HEK293T (cell line): Measurements from ENCODE around the gene NECTIN1.
A peak's percentile ranks its signal among the peaks of the same experiment; 100 is the strongest.

Experiments used
- CTCF ChIA-PET: fragments of 350-600 bp; formaldehyde crosslinking; extraction: SDS; loops from one replicate; lab custom pipeline; 2021; ENCODE audit warnings: antibody characterized with exemption, inconsistent platforms; lab: Yijun Ruan, JAX
- POLR2A ChIA-PET: fragments of 350-600 bp; formaldehyde crosslinking; extraction: SDS; loops from one replicate; lab custom pipeline; 2020; ENCODE audit warnings: antibody characterized with exemption, inconsistent platforms; lab: Yijun Ruan, JAX
- DNase-seq: peaks from one replicate; pipeline ENCODE4 v3.0.0; 2012; ENCODE audit warnings: mixed read lengths; ENCODE audit errors: extremely low spot score
- ARNT ChIP-seq: fragments of 450-650 bp; IDR thresholded peaks from 2 replicates; pipeline ENCODE4 v1.6.1; 2017; ENCODE audit warnings: mild to moderate bottlenecking
- BHLHE40 ChIP-seq: fragments of 450-650 bp; IDR thresholded peaks from 2 replicates; pipeline ENCODE4 v1.6.1; 2016; ENCODE audit warnings: mild to moderate bottlenecking, moderate library complexity, borderline replicate concordance
- CTBP1 ChIP-seq: fragments of 450-650 bp; IDR thresholded peaks from 2 replicates; pipeline ENCODE4 v1.6.1; 2016; ENCODE audit warnings: borderline replicate concordance
- ELF4 ChIP-seq: fragments of 450-650 bp; IDR thresholded peaks from 2 replicates; pipeline ENCODE4 v1.6.1; 2017; ENCODE audit warnings: antibody characterized with exemption
- FOXA1 ChIP-seq: fragments of 450-650 bp; IDR thresholded peaks from 2 replicates; pipeline ENCODE4 v1.6.1; 2016; ENCODE audit warnings: mild to moderate bottlenecking
- FOXK2 ChIP-seq: fragments of 450-650 bp; IDR thresholded peaks from 2 replicates; pipeline ENCODE4 v1.6.1; 2016; ENCODE audit warnings: mild to moderate bottlenecking
- FOXM1 ChIP-seq: fragments of 450-650 bp; IDR thresholded peaks from 2 replicates; pipeline ENCODE4 v1.6.1; 2017; ENCODE audit warnings: mild to moderate bottlenecking, borderline replicate concordance
- HDGF ChIP-seq: fragments of 450-650 bp; IDR thresholded peaks from 2 replicates; pipeline ENCODE4 v1.6.1; 2017; ENCODE audit warnings: antibody characterized with exemption, borderline replicate concordance
- L3MBTL2 ChIP-seq: fragments of 450-650 bp; conservative IDR thresholded peaks from 2 replicates; pipeline ENCODE4 v1.6.1; 2016; ENCODE audit warnings: mild to moderate bottlenecking
- LEF1 ChIP-seq: fragments of 450-650 bp; IDR thresholded peaks from 2 replicates; pipeline ENCODE4 v1.6.1; 2017; ENCODE audit warnings: mild to moderate bottlenecking, borderline replicate concordance
- NFRKB ChIP-seq: fragments of 450-650 bp; IDR thresholded peaks from 2 replicates; pipeline ENCODE4 v1.6.1; 2016; ENCODE audit warnings: mild to moderate bottlenecking, moderate library complexity
- PKNOX1 ChIP-seq: fragments of 450-650 bp; IDR thresholded peaks from 2 replicates; pipeline ENCODE4 v1.6.1; 2016
- SP1 ChIP-seq: fragments of 450-650 bp; IDR thresholded peaks from 2 replicates; pipeline ENCODE4 v1.6.1; 2017
- SUZ12 ChIP-seq: fragments of 450-650 bp; IDR thresholded peaks from 2 replicates; pipeline ENCODE4 v1.6.1; 2016; ENCODE audit warnings: mild to moderate bottlenecking
- TARDBP ChIP-seq: fragments of 450-650 bp; IDR thresholded peaks from 2 replicates; pipeline ENCODE4 v1.6.1; 2016
- ZNF384 ChIP-seq: fragments of 450-650 bp; IDR thresholded peaks from 2 replicates; pipeline ENCODE4 v1.6.1; 2016

Gene NECTIN1

GRCh38 chr11:119774172-119774763 lies 45.3 kb upstream of the NECTIN1 start:
- ChIA-PET CTCF (no interaction called here), POLR2A (no interaction called here)
- no peak for TF ChIP-seq ARNT
- DNase-seq: peak; percentile 36

- POLR2A ChIA-PET: no interaction called here
- DNase-seq: no peak
- TF ChIP-seq ARNT: no peak
- no peak for TF ChIP-seq FOXA1
- no peak for TF ChIP-seq LEF1
- no peak for TF ChIP-seq FOXM1
- no peak for TF ChIP-seq NFRKB
- TF ChIP-seq ELF4: no peak
- TF ChIP-seq ZNF384: no peak
- no peak for TF ChIP-seq TARDBP
- TF ChIP-seq SUZ12: no peak
- TF ChIP-seq SP1: no peak
- no peak for TF ChIP-seq CTBP1
- no peak for TF ChIP-seq FOXK2
- TF ChIP-seq BHLHE40: no peak
- TF ChIP-seq PKNOX1: no peak
- CTCF ChIA-PET: no interaction called here
Measured at GRCh38 chr11:119772641-119773415, 43.8 kb upstream of the NECTIN1 start.

- CTCF ChIA-PET: interaction anchor here (0.7 kb wide), 1 partner anchor 71 kb away, joined by 3 read pairs; no protein-coding TSS in a partner anchor
- POLR2A ChIA-PET: no interaction called here
- no peak for TF ChIP-seq FOXM1
- TF ChIP-seq HDGF: no peak
- TF ChIP-seq BHLHE40: no peak
- no peak for TF ChIP-seq LEF1
- TF ChIP-seq SP1: no peak
- TF ChIP-seq ELF4: no peak
- no peak for TF ChIP-seq ZNF384
- TF ChIP-seq L3MBTL2: no peak
- no peak for TF ChIP-seq SUZ12
- no peak for TF ChIP-seq FOXK2
- no peak for TF ChIP-seq NFRKB
- TF ChIP-seq ARNT: no peak
- TF ChIP-seq FOXA1: no peak
- TF ChIP-seq TARDBP: no peak
- TF ChIP-seq PKNOX1: no peak
- TF ChIP-seq CTBP1: no peak
- no peak for DNase-seq
Measured at GRCh38 chr11:119772076-119772475, 43.1 kb upstream of the NECTIN1 start.

GRCh38 chr11:119771172-119771770 lies 42.3 kb upstream of the NECTIN1 start:
- no peak for DNase-seq
- TF ChIP-seq HDGF (no peak), ARNT (no peak), SUZ12 (no peak), TARDBP (no peak), CTBP1 (no peak), PKNOX1 (no peak), BHLHE40 (no peak), ELF4 (no peak), NFRKB (no peak), ZNF384 (no peak), FOXM1 (no peak), SP1 (no peak), FOXA1 (no peak)
- ChIA-PET POLR2A (no interaction called here), CTCF (interaction anchor here (0.7 kb wide), 1 partner anchor 70 kb away, joined by 3 read pairs; no protein-coding TSS in a partner anchor)

- ChIA-PET POLR2A (no interaction called here), CTCF (no interaction called here)
- no peak for DNase-seq
- TF ChIP-seq FOXA1 (no peak), LEF1 (no peak), FOXK2 (no peak), L3MBTL2 (no peak), SP1 (no peak), ELF4 (no peak), FOXM1 (no peak), NFRKB (no peak), SUZ12 (no peak), HDGF (no peak), BHLHE40 (no peak), TARDBP (no peak), ARNT (no peak), CTBP1 (no peak), ZNF384 (no peak), PKNOX1 (no peak)
Measured at GRCh38 chr11:119765628-119766027, 36.6 kb upstream of the NECTIN1 start.
